Keratinocyte (primary cell): Measurements from ENCODE around the gene TRMT1. TPM values are rescaled to one million over a fixed set of nuclear protein-coding genes. Genes with fewer than 3 reads are reported as not detected.

Source experiments
- DNase-seq: peaks from one replicate; pipeline ENCODE4 v3.0.0-alpha.2; 2011; ENCODE audit warnings: low read depth, missing footprints, low spot score
- FAIRE-seq: peaks from 2 replicates; lab custom pipeline; 2011; peaks lifted over from hg19 to GRCh38; lab: Jason Lieb, UNC
- H2AFZ ChIP-seq: 2 replicates; pipeline ENCODE4 v1.6.0; 2012; ENCODE audit warnings: low read length, control low read depth, inconsistent platforms; ENCODE audit not compliant: control insufficient read depth
- H3K27ac ChIP-seq: 2 replicates; pipeline ENCODE4 v1.5.1; 2011; ENCODE audit warnings: low read length; ENCODE audit not compliant: control insufficient read depth, insufficient read depth
- H3K27me3 ChIP-seq: 3 replicates; pipeline ENCODE4 v1.6.0; 2011; ENCODE audit warnings: low read length; ENCODE audit not compliant: control insufficient read depth, insufficient read depth; ENCODE audit errors: extremely low read depth
- H3K36me3 ChIP-seq, 2 experiments: 2 replicates in 1 of 2; 3 replicates in 1 of 2; pipeline ENCODE4 v1.5.1; 2011; ENCODE audit warnings: low read length in 2 of 2, mild to moderate bottlenecking in 1 of 2; ENCODE audit not compliant: control insufficient read depth in 2 of 2, insufficient read depth in 2 of 2; ENCODE audit errors: extremely low read depth in 1 of 2
- H3K4me1 ChIP-seq: 3 replicates; pipeline ENCODE4 v1.5.1; 2011; ENCODE audit warnings: low read length; ENCODE audit not compliant: control insufficient read depth, insufficient read depth; ENCODE audit errors: extremely low read depth
- H3K4me2 ChIP-seq: 3 replicates; pipeline ENCODE4 v1.6.0; 2011; ENCODE audit warnings: low read depth, low read length; ENCODE audit not compliant: control insufficient read depth, insufficient read depth; ENCODE audit errors: extremely low read depth
- H3K4me3 ChIP-seq, 3 experiments: fragments of 200-600 bp in 1 of 3; sonication (generic) in 1 of 3; 2 replicates in 2 of 3; 3 replicates in 1 of 3; pipeline ENCODE4 v1.5.1; 2011 to 2016; ENCODE audit warnings: low read length in 3 of 3, mild to moderate bottlenecking in 3 of 3, control low read depth in 2 of 3, inconsistent platforms in 1 of 3, low read depth in 1 of 3, mixed read lengths in 1 of 3, mixed run types in 1 of 3, moderate library complexity in 1 of 3; ENCODE audit not compliant: control insufficient read depth in 2 of 3, insufficient read depth in 2 of 3; ENCODE audit errors: extremely low read depth in 1 of 3
- H3K79me2 ChIP-seq: 2 replicates; pipeline ENCODE4 v1.6.0; 2012; ENCODE audit warnings: low read length; ENCODE audit not compliant: control insufficient read depth, insufficient read depth
- H3K9ac ChIP-seq: 3 replicates; pipeline ENCODE4 v1.6.0; 2011; ENCODE audit warnings: low read length; ENCODE audit not compliant: control insufficient read depth, insufficient read depth; ENCODE audit errors: extremely low read depth
- H3K9me1 ChIP-seq: 3 replicates; pipeline ENCODE4 v1.6.0; 2011; ENCODE audit warnings: low read length; ENCODE audit not compliant: control insufficient read depth, insufficient read depth; ENCODE audit errors: extremely low read depth
- H3K9me3 ChIP-seq: 2 replicates; pipeline ENCODE4 v1.5.1; 2012; ENCODE audit warnings: low read depth, low read length; ENCODE audit not compliant: control insufficient read depth
- H4K20me1 ChIP-seq: 3 replicates; pipeline ENCODE4 v1.6.0; 2011; ENCODE audit warnings: low read length; ENCODE audit not compliant: control insufficient read depth, insufficient read depth; ENCODE audit errors: extremely low read depth
- EZH2 ChIP-seq: IDR thresholded peaks from one replicate; pipeline ENCODE4 v1.6.1; 2012; ENCODE audit warnings: inconsistent platforms, mild to moderate bottlenecking, low read length, moderate library complexity
- dilution Hi-C: fragments of 300-500 bp; cut with MboI; formaldehyde crosslinking; loops from one replicate; pipeline ENCODE4 v1.7.0; 2020; ENCODE audit warnings: low sequenced_read_pairs; ENCODE audit not compliant: extremely low pct_ligation_motif_present
- polyA plus RNA-seq, 5 experiments: library from polyadenylated mRNA; depleted of rRNA in 3 of 5; stranded (reverse) in 3 of 5; stranded (forward) in 1 of 5; unstranded in 1 of 5; fragments of >200 nt; gene quantifications; 1 replicate in 1 of 5; 2 replicates in 3 of 5; 3 replicates in 1 of 5; pipeline versions ENCODE4 v1.2.1 to v1.2.3, GENCODE V29; 2011 to 2012; ENCODE audit warnings: missing spikeins in 2 of 5, low read depth in 1 of 5, low replicate concordance in 1 of 5
- TF ChIP-seq, protein P1 (sequence below), 3 experiments: IDR thresholded peaks in 1 of 3; conservative IDR thresholded peaks in 1 of 3; optimal IDR thresholded peaks in 1 of 3; 2 replicates in 2 of 3; 3 replicates in 1 of 3; pipeline versions ENCODE3 to v1.5.1; 2011; ENCODE audit warnings: low read length in 3 of 3, mild to moderate bottlenecking in 3 of 3, moderate library complexity in 2 of 3, control low read depth in 1 of 3, inconsistent platforms in 1 of 3; ENCODE audit not compliant: insufficient read depth in 2 of 3; ENCODE audit errors: extremely low read depth in 1 of 3

Gene TRMT1
- polyA plus RNA-seq, 1 donor (not counting 4 experiments of a cell fraction or from before 2014, with no cell fraction given), result 30.9 TPM

GRCh38 chr19:13154241-13154778 is 37.8 kb upstream of the TRMT1 start:
- Histone ChIP-seq H3K79me2 (peaks cover 41% of the 10 kb centered on the region), H3K27ac (peak overlapping the region; percentile 96), H3K4me3 (peak overlapping the region; percentile 62 to 99 (median 96)), H3K9me1 (no peaks in the 10 kb centered on the region), H3K9me3 (no peaks in the 10 kb centered on the region), H4K20me1 (peaks cover 9% of the 10 kb centered on the region), H3K36me3 (peaks cover 2 to 16% of the 10 kb centered on the region in 2 experiments), H2AFZ (no peak overlapping the region), H3K27me3 (no peaks in the 10 kb centered on the region), H3K9ac (peak overlapping the region; percentile 84), H3K4me2 (peak overlapping the region; percentile 91), H3K4me1 (peaks cover 13% of the 10 kb centered on the region)
- no peak for DNase-seq
- TF ChIP-seq, protein P1, sequence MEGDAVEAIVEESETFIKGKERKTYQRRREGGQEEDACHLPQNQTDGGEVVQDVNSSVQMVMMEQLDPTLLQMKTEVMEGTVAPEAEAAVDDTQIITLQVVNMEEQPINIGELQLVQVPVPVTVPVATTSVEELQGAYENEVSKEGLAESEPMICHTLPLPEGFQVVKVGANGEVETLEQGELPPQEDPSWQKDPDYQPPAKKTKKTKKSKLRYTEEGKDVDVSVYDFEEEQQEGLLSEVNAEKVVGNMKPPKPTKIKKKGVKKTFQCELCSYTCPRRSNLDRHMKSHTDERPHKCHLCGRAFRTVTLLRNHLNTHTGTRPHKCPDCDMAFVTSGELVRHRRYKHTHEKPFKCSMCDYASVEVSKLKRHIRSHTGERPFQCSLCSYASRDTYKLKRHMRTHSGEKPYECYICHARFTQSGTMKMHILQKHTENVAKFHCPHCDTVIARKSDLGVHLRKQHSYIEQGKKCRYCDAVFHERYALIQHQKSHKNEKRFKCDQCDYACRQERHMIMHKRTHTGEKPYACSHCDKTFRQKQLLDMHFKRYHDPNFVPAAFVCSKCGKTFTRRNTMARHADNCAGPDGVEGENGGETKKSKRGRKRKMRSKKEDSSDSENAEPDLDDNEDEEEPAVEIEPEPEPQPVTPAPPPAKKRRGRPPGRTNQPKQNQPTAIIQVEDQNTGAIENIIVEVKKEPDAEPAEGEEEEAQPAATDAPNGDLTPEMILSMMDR (optimal IDR thresholded peaks at IDR 0.05 in 1 of 3, IDR thresholded peaks at IDR 0.05 in 1 of 3, conservative IDR thresholded peaks at IDR 0.05 in 1 of 3; ENCODE audit: extremely low read depth in 1 of 3, insufficient read depth in 2 of 3, low read length in 3 of 3), result no peak
- TF ChIP-seq EZH2, result no peak
- dilution Hi-C loops, result no loop called here
- FAIRE-seq, result no peak

GRCh38 chr19:13153569-13154240 is 37.2 kb upstream of the TRMT1 start:
- no peak for TF ChIP-seq EZH2
- TF ChIP-seq, protein P1 (optimal IDR thresholded peaks at IDR 0.05 in 1 of 3, IDR thresholded peaks at IDR 0.05 in 1 of 3, conservative IDR thresholded peaks at IDR 0.05 in 1 of 3; ENCODE audit: extremely low read depth in 1 of 3, insufficient read depth in 2 of 3, low read length in 3 of 3), result peak in 1 of 3 experiments; percentile 2
- H3K27me3 ChIP-seq, result no peaks in the 10 kb centered on the region
- peak overlapping the region; percentile 84 for H3K9ac ChIP-seq
- H3K9me3 ChIP-seq, result no peaks in the 10 kb centered on the region
- peak overlapping the region; percentile 96 for H3K27ac ChIP-seq
- DNase-seq (no peak), FAIRE-seq (no peak)
- H3K4me1 ChIP-seq, result peaks cover 16% of the 10 kb centered on the region
- H3K4me3 ChIP-seq, result peak overlapping the region; percentile 62 to 99 (median 96)
- dilution Hi-C loops, result no loop called here
- peaks cover 45% of the 10 kb centered on the region for H3K79me2 ChIP-seq
- no peak overlapping the region for H2AFZ ChIP-seq
- H3K4me2 ChIP-seq, result peak overlapping the region; percentile 91
- H4K20me1 ChIP-seq, result peaks cover 9% of the 10 kb centered on the region
- peaks cover 2 to 16% of the 10 kb centered on the region in 2 experiments for H3K36me3 ChIP-seq
- no peaks in the 10 kb centered on the region for H3K9me1 ChIP-seq
